ENCODE data around the gene SIAH3.
"Not testable (repeated sequence)": the region's sequence is repeated elsewhere in the genome, so short reads cannot be mapped to it uniquely, and the experiment has no call there.

Gene SIAH3, protein sequence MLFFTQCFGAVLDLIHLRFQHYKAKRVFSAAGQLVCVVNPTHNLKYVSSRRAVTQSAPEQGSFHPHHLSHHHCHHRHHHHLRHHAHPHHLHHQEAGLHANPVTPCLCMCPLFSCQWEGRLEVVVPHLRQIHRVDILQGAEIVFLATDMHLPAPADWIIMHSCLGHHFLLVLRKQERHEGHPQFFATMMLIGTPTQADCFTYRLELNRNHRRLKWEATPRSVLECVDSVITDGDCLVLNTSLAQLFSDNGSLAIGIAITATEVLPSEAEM

DNA sequence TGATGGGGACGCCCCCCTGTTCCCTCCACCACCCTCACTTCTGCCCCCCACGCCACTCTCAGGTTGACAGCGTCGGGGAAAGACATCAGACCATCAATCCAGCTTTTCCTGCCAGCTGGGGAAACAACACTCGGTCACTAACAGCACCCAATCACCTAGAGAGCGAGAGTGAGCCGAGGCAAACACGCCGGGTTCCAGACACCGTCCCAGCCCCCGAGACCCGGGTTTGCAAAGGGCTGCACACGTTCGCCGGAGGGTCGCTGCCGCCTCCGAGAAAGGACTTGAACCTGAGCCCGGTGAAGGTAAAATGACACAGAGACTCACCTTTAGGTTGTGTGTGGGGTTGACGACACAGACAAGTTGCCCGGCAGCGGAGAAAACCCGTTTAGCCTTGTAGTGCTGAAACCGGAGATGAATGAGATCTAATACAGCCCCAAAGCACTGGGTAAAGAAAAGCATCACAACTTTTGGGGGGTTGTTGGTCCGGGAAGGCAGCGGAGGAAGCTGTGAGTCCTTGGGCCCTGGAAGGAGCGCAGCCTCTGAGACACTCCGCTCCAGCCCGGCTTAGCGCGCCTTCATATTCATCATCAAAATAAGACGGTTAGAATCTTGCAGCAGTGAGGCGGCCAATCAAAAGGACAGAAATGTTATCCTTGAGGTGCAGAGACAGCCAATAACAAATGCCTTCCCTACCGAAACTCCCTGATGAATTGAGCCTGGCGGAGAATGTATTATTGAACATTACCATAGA is at the start of gene SIAH3:
Gene SIAH3, minus strand, starts transcription at position 583 of the 751 bp plus-strand sequence. Its CDS starts 124 bp downstream, at position 459.
- in situ Hi-C loops (cut with MboI; ENCODE audit: low sequenced_read_pairs) = no loop called here

DNA sequence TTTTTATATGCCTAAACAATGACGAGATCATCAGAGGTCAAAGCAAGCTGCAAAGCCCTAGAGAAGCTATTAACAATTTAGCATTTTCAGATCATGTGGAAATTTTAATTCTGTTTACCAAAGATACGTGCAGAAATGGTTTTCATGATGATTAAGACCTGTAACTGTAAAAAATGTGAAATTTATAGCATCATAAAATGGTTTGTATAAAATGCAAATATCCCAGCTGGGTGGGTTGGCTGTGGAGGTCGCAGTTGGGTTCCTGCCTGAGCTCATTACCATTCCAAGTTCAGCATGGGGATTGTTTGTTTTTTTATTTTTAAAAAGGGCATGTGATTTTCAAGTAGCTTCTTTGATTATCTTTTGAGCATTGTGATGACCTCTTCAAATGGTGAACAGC is 47.9 kb upstream of the SIAH3 start:
- in situ Hi-C loops (cut with MboI; ENCODE audit: low sequenced_read_pairs) = no loop called here

DNA sequence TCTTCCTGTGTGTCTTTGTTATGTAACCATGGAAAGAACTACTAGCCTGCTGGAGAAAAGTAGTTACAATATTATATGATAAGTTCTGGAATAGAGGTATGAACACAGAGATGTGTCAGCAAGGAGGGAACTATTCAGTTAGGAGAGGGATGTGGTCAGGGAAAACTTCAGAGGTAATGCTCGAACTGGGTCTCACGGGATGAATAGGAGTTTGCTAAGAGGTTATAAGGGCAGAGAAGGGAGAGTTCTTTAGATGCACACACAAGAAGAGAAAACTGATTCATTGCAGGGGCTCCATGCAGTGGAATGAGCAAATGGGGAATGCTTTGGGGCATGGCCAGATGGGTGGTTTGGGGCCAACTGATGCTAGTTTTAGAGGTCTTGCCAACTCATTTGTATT is 46.0 kb upstream of the SIAH3 start:
- in situ Hi-C loops (cut with MboI; ENCODE audit: low sequenced_read_pairs) = no loop called here

DNA sequence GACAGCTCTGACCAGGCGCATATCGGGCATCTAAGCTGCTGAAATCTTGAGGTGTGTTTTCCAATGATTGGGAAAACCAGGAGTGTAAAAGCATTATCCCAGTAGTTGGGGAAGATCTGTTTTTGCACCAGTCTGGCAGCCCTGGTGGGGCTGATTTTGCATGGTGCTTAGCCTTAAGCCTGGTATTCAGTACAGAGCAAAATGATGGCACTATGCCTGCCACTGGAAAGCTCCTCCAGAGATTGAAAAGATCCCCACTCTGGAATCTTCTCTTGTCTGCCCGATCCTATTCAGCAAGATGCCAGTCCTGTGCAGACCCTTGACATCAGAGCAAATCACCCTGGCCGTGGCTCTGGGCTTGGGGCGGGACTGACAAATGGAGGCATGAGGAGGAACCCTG is 44.7 kb upstream of the SIAH3 start:
- in situ Hi-C loops (cut with MboI; ENCODE audit: low sequenced_read_pairs) = no loop called here

DNA sequence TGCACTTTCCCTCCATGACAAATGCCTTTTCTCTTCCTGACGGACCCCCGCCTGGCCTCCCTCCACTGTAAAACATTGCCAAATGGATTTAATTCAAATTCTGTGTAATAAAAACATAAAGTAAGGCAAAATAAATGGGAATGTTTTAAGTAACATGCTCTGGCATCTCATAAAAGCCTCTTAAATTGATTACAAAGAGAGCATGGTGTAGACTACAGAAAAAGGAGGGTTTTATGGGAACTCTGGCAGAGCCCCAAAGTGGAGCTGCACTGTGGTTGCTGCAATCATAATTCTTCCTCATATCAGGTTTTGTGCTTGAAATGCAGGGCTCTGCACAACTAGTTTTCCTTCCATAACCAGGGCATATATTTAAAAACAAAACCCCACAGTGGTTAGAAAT is 44.3 kb upstream of the SIAH3 start:
- in situ Hi-C loops (cut with MboI; ENCODE audit: low sequenced_read_pairs) = no loop called here

DNA sequence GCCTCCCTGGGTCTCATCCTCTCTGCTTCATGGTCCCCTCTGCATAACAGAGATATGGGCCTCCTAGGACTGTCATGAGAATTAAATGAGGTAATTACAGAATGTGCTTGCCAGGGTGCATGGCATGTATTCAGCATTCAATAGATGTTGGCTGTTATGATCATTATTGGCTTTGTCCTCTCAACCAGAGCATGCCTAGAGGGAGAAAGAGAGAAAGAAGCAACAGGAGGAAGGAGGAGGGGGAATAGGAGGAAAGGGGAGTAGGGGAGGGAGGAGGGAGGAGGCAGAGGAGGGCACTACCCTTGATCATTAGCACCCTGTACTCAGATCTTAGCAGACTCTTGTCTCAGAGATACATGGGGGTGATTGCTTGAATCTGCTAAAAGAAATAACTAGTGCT is 41.0 kb upstream of the SIAH3 start:
- in situ Hi-C loops (cut with MboI; ENCODE audit: low sequenced_read_pairs) = no loop called here

DNA sequence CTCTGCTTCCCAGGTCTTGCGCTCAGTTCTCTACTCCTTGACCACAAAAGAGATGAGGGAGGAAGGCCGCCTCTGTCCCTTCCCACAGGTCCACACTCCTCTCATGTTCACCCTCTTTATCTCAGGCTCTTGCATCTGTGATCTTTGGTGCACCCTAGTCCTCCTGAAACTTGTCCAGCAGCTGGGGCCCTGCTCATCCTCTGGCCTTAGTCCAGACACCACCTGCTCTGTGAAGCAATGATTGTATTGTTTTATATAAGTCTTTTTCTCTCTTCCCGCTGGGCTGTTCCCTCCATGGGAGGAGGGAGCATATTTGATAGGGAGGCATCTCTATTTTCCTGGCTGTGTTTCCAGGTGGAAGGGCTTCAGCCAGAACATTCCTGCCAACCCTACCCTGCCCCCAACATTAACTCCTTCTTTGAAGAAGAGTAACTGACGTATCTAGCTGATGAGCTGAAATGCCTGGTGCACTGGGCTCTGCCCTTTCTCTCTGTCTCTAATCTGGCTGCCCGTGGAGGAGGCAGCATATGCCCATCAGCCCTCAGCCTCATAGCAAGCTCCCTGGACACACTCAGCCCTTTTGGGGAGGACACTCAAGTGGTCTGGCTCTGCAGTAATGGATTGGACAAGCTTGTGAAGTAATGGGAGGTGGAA is 38.2 kb upstream of the SIAH3 start:
- in situ Hi-C loops (cut with MboI; ENCODE audit: low sequenced_read_pairs) = no loop called here

DNA sequence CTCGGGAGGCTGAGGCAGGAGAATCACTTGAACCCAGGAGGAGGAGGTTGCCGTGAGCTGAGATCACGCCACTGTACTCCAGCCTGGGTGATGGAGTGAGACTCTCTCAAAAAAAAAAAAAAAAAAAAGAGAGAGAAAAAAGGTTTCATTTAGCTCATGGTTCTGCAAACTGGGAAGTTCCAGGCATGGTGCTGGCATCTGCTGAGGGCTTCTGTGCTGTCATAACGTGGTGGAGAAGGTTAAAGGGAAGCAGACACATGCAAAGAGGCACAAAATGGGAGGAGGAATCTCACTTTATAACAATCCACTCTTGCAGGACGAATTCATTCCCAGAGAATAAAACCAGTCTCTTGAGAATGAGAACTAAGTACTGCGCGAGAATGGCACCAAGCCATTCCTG is 34.9 kb upstream of the SIAH3 start:
- in situ Hi-C loops (cut with MboI; ENCODE audit: low sequenced_read_pairs) = no loop called here

DNA sequence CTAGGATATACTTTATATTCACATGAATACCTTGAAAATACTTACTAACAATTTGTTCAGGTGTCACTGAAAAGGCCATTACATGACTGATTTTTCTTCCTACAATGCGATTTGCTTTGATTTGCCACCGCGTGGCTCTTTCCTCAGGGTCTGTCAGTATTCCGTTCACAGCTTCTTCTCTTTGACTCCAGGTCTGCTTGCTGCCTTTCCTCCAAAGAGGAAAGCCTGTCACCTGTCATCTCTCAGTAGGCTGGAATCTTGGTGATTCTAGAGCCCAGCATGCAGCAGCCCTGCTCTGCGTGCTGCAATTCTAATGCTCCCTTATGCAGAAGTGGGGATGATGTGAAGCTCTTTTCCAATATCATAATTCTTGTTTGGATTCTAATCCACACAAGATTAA is 33.6 kb upstream of the SIAH3 start:
- in situ Hi-C loops (cut with MboI; ENCODE audit: low sequenced_read_pairs) = no loop called here

DNA sequence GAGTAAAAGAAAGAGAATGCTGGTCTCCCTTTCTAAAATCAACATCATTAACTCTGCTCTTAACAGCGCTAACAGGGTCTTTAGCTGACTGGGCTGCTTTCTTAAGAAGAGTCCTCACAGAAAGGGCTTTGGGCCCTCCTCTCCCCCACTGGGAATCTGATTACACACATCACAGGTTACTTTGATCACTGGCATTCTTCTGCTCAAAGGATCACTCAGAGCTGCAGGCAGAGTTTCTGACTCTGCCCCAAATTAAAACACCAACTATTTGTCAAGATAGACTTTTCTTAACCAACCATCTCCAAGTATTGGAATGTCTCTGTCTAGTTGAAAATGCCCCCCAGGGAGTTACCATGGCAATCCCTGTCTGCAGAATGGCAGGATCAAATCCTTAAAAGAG is 31.1 kb upstream of the SIAH3 start:
- in situ Hi-C loops (cut with MboI; ENCODE audit: low sequenced_read_pairs) = no loop called here

DNA sequence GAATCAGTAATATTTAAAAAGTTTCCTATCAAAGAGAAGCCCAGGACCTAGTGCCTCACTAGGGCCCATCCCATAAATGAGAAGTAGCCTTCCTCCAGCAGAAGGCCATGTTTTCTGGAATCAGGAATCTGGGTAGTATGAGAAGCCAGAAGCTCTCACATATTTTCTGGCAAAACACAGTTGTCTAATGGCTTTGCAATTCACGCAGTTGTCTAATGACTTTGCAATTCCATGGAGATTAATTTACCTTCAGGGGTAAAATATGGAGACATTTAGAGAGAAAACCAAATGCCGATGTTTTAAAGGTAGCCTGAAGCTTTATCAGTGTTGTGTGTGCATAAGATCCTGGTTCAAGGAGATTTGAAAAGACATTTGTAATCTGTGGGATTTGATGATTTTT is 29.8 kb upstream of the SIAH3 start:
- in situ Hi-C loops (cut with MboI; ENCODE audit: low sequenced_read_pairs) = no loop called here

DNA sequence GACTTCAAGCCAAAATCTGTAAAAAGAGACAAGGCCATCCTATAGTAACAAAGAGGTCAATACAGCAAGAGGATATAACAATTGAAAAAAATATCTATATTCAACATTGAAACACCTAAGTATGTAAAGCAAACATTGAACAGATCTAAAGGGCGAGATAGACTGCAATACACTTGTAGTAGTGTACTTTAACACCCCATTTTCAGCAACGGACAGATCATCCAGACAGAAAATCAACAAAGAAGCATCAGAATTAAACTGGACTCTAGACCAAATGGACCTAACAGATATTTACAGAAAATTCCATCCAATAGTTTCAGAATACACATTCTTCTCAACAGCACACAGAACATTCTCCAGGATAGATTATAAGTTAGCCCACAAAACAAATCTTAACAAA is 28.7 kb upstream of the SIAH3 start:
- in situ Hi-C loops (cut with MboI; ENCODE audit: low sequenced_read_pairs) = no loop called here

DNA sequence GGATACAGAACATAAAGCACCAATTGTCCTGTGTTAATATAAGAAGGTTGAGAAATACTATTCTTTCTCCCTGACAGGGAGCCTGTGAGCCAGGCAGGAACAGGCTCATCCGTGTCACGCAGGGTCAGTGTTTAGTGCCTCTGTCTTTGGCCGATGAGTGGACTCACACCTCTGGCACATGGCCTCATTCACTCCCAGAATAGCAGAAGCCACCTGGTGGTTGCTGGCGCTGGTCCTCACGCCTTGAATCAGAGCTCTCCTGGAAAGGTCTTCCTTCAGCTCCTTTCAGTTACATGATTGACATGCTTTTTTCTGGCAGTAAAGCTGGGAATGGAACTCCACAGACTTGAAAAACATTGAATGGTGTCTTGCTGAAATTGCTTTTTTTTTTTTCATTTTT is 28.1 kb upstream of the SIAH3 start:
- in situ Hi-C loops (cut with MboI; ENCODE audit: low sequenced_read_pairs) = no loop called here

DNA sequence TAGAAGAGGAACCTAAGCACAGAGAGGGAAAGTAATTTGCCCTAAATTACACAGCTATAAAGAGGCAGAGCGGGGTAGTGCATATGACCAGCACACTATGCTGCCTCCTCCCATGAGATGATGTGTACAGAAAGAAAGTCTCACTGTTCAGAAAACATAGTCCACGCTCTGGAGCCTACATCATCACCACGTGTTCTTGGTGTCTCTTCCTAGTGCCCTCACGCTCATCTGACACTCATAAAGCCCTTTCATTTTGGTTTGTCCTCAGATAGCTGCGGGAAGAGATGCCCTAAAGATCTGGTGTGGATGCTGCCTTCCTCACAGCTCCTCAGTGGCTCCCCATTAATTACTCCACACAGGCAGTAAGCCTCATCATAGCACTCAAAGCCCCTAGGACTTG is 27.4 kb upstream of the SIAH3 start:
- in situ Hi-C loops (cut with MboI; ENCODE audit: low sequenced_read_pairs) = no loop called here

DNA sequence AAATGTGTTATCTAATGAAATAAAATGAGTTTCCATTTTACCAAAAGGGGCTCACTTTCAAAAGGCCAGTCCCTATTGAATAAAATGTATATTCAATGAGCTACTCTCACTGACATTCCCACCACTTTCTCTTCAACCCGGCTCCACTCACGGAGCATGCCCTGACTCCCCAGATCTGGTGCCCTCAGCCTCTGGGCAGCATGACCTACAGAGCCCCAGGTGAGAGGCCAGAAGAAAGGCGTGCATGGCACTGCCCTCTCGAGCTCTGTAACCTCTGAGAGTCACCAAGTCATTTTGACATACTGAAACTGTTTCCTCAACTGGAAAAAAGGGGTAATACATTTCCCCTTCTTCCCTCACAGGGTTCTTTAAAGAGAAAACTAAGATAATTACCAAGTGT is 25.2 kb upstream of the SIAH3 start:
- in situ Hi-C loops (cut with MboI; ENCODE audit: low sequenced_read_pairs) = no loop called here

DNA sequence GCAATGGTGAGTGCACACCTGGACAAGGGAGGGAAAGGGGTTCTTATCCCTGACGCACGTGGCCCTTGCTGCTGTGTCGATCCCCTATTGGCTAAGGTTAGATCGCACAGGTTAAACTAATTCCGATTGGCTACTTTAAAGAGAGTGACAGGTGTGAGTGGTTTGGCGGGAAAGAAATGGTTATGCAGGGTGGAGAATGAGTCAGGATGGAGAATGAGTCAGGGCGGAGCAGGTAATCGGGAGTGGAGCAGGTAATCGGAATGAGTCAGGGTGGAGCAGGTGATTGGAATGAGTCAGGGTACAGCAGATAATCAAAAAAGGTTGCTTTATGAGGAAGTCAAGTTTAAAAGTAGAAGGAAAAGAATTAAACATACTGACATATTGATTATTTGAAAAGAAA is 24.4 kb upstream of the SIAH3 start:
- in situ Hi-C loops (cut with MboI; ENCODE audit: low sequenced_read_pairs) = no loop called here

DNA sequence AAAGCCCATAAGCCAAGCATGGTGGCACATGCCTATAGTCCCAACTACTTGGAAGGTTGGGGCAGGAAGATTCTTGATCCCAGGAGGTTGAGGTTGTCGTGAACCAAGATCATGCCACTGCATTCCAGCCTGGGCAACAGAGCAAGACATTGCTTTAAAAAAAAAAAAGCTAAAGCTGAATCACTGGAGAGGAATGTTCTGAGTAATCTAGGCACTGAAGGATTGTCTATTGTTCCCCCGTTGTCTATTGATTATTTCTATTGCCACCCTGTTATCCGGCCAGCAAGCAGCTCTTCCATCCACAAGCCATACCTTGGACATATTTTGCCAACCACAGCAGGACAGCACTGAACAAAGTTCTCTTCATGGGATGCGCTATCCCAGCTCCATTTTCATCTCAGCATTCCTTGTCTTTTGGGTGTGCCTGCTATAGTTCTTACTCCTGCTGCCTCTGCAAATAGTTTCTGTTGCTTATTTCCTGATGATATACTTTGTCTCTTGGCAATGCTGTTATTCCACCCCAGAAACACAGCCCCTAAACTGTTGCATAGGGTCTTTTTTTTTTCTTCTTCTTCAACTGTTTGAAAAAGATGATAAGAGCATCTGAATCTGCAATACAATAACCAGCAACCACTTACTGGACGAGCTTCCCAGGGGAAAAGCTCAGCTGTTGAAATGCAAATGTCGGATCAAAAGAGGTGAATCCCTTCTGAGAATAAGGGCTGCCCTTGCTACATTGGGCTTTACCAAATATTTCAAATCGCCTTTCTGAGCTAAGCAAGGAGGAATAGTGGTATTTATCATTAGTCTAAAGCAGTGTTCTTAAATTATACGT is 22.2 kb upstream of the SIAH3 start:
- in situ Hi-C loops (cut with MboI; ENCODE audit: low sequenced_read_pairs) = no loop called here

DNA sequence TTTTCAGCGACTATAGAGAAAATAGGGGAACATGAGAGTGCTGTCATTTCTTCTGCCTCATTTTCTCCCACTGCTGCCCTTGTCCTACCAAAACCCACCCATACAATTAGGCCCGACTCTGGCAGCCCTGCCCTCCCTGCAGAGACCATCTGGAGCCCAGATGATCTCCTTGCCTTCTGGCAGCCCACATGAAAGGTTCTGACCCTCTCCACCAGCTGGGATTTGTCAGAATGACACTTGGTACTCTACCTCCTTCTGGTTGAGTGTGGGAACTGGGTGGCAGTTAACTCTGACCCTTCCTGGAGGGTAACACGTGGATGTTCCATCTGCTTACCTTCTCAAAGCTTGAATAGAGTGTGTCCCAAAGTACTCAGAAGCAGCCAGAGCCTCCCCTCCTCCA is 21.0 kb upstream of the SIAH3 start:
- in situ Hi-C loops (cut with MboI; ENCODE audit: low sequenced_read_pairs) = no loop called here

DNA sequence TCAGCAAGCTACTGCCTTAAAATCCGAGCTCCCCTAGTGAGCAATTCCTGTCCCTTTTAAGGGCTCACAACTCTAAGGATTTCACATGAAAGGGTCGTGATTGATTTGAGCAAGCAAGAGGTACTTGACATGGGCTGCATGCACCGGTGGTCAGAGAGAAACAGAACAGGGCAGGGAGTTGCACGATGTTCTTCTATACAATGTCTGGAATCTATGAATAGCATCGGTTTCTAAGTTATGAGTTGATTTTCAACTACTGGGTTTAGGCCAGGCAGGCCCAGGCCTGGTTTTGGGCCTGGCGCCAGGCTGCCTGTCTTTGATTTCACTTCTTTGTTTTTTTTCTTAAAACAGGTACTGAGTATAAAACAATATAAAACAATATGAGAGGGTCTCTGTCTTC is 19.6 kb upstream of the SIAH3 start:
- in situ Hi-C loops (cut with MboI; ENCODE audit: low sequenced_read_pairs) = not testable (repeated sequence)

DNA sequence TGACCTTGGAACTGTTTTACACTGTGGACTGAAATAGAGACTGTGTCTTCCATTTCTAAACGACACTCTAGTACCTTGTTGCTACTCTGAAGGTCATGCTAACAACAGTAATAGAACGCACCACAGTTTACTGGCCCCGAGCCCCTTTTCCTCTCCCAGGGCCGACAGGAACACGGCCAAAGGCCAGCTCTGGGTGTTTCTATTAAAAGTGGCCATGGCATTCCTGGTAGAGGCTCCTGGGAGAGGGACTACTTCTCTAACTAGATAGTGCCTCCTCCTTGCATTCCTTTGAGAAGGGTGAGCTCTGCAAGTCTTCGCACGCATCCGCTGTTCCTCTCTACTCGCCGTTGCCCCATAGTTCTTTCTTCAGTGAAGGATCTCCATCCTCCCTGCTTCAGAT is 18.7 kb upstream of the SIAH3 start:
- in situ Hi-C loops (cut with MboI; ENCODE audit: low sequenced_read_pairs) = no loop called here

DNA sequence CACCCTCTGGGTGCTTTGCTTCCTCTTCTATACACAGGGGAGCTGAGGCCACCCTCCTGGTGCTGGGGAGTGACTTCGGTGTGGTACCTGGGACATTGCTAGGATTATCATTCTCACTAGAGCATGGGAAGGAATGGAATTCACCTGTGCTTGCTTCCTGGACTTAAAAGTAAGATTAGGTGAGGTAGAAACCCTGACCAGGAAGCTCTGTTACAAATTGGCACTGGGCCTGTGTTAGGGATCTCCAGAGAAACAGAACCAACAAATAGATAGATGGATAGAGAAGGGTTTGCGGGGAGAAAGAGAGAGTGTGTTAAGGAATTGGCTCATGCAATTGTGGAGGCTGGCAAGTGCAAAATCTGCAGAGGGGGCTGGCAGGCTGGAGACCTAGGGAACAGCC is 13.9 kb upstream of the SIAH3 start:
- in situ Hi-C loops (cut with MboI; ENCODE audit: low sequenced_read_pairs) = no loop called here
